Measurements from ENCODE around the gene NOVA2.

DNA sequence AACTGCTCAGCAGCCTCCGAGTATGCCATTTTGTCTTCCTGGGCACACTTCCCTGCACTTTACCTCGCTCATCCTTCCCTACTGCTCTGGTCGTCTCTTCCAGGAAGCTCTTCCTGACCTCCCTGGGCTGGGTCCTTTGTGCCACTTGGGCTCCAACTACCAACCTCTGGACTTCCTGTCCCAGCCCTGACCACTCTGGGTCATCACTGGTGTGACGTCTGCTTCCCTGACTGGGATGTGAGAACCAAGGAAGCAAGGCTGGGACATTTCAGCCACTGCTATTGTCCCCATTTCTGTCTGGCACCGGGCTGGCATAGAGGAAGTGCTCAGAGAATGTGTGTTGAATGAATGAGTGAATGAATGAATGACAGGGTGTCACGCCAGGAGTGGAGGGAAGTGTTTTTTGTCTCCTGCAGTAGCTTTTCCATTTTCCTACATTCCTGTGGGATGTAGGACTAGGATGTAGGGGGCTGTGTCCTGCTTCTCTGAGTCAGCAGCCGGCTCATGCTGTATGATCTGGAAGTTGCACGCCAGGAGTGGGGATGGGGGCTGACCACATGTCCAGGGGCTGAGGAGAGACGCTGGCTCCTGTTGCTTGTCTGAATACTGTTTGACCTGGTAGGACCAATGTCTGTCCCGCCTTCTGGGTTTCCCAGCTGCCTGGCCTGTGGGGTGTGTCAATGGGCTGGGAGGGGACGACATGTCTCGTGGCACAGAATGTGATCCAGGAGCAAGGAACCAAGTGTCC is 14.7 kb downstream of the NOVA2 start:
- no peak for TF ChIP-seq FOXS1 (CRISPR knock-in tag; IDR thresholded peaks at IDR 0.05)
- TF ChIP-seq, protein P1, sequence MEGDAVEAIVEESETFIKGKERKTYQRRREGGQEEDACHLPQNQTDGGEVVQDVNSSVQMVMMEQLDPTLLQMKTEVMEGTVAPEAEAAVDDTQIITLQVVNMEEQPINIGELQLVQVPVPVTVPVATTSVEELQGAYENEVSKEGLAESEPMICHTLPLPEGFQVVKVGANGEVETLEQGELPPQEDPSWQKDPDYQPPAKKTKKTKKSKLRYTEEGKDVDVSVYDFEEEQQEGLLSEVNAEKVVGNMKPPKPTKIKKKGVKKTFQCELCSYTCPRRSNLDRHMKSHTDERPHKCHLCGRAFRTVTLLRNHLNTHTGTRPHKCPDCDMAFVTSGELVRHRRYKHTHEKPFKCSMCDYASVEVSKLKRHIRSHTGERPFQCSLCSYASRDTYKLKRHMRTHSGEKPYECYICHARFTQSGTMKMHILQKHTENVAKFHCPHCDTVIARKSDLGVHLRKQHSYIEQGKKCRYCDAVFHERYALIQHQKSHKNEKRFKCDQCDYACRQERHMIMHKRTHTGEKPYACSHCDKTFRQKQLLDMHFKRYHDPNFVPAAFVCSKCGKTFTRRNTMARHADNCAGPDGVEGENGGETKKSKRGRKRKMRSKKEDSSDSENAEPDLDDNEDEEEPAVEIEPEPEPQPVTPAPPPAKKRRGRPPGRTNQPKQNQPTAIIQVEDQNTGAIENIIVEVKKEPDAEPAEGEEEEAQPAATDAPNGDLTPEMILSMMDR (IDR thresholded peaks at IDR 0.05): no peak
- TF ChIP-seq POLR2A (IDR thresholded peaks at IDR 0.05; ENCODE audit: low read length): no peak
- TF ChIP-seq MAZ (IDR thresholded peaks at IDR 0.05; ENCODE audit: borderline replicate concordance, low read depth, low read length): no peak
- TF ChIP-seq EP300 (IDR thresholded peaks at IDR 0.05): no peak
- no peak for TF ChIP-seq REST (IDR thresholded peaks at IDR 0.05)
- no peak for TF ChIP-seq RCOR1 (IDR thresholded peaks at IDR 0.05; ENCODE audit: low read depth, low read length)
- no peak for TF ChIP-seq SREBF2 (IDR thresholded peaks at IDR 0.05)
- no peak for TF ChIP-seq POLR2AphosphoS2 (conservative IDR thresholded peaks at IDR 0.05; ENCODE audit: low read length)
- TF ChIP-seq PHF8 (IDR thresholded peaks at IDR 0.05; ENCODE audit: borderline replicate concordance, low read depth): no peak
- no peak for TF ChIP-seq MAX (IDR thresholded peaks at IDR 0.05)
- TF ChIP-seq KDM1A (IDR thresholded peaks at IDR 0.05; ENCODE audit: low read depth): no peak

Measured in A549 (cell line).